Peyer's patch (tissue), 4 donors: ENCODE results near the gene RNF146.

Experiments
- CTCF ChIP-seq, 6 experiments: fragments of 450-650 bp in 4 of 6; fragments of 200-600 bp in 2 of 6; sonication (generic) in 1 of 6; IDR thresholded peaks; one replicate each; pipeline ENCODE4 v1.5.1; 2017 to 2019; ENCODE audit warnings: antibody characterized with exemption in 6 of 6, mild to moderate bottlenecking in 3 of 6, moderate library complexity in 1 of 6
- POLR2A ChIP-seq, 2 donors: fragments of 450-650 bp; IDR thresholded peaks; one replicate each; pipeline ENCODE4 v1.5.1; 2017; ENCODE audit warnings: antibody characterized with exemption in 2 of 2, mild to moderate bottlenecking in 2 of 2, moderate library complexity in 2 of 2

GRCh38 chr6:127290391-127291265 is 24.0 kb downstream of the RNF146 start:
- no peak for TF ChIP-seq POLR2A (IDR thresholded peaks at IDR 0.05)
- TF ChIP-seq CTCF (IDR thresholded peaks at IDR 0.05) = no peak
